Hepatocyte (in vitro differentiated cells): Measurements from ENCODE around the gene ZBTB1.

Source experiments
- EZH2 ChIP-seq: fragments of 200-600 bp; sonication (generic); IDR thresholded peaks from 2 replicates; pipeline ENCODE4 v1.6.1; 2016; ENCODE audit warnings: antibody characterized with exemption, mild to moderate bottlenecking, borderline replicate concordance
- EZH2phosphoT487 ChIP-seq: fragments of 200-600 bp; sonication (generic); IDR thresholded peaks from one replicate; pipeline ENCODE4 v1.6.1; 2018; ENCODE audit warnings: antibody characterized with exemption, mild to moderate bottlenecking, low read depth, moderate library complexity; ENCODE audit not compliant: unreplicated experiment, severe bottlenecking
- TF ChIP-seq, protein P1 (sequence below): fragments of 200-600 bp; sonication (generic); IDR thresholded peaks from 2 replicates; pipeline ENCODE4 v1.5.1; 2016; ENCODE audit warnings: antibody characterized with exemption, mild to moderate bottlenecking; ENCODE audit not compliant: poor library complexity

GRCh38 chr14:64459405-64460136 is 45.0 kb upstream of the ZBTB1 start:
- TF ChIP-seq EZH2: no peak
- TF ChIP-seq, protein P1, sequence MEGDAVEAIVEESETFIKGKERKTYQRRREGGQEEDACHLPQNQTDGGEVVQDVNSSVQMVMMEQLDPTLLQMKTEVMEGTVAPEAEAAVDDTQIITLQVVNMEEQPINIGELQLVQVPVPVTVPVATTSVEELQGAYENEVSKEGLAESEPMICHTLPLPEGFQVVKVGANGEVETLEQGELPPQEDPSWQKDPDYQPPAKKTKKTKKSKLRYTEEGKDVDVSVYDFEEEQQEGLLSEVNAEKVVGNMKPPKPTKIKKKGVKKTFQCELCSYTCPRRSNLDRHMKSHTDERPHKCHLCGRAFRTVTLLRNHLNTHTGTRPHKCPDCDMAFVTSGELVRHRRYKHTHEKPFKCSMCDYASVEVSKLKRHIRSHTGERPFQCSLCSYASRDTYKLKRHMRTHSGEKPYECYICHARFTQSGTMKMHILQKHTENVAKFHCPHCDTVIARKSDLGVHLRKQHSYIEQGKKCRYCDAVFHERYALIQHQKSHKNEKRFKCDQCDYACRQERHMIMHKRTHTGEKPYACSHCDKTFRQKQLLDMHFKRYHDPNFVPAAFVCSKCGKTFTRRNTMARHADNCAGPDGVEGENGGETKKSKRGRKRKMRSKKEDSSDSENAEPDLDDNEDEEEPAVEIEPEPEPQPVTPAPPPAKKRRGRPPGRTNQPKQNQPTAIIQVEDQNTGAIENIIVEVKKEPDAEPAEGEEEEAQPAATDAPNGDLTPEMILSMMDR: no peak
- no peak for TF ChIP-seq EZH2phosphoT487
